ENCODE results near the gene POLR2E. TPM values are rescaled to one million over a fixed set of nuclear protein-coding genes. Genes with fewer than 3 reads are reported as not detected.

Gene POLR2E
- total RNA-seq, 2 experiments from 2014 or later = 120 to 133 TPM

- Mint-ChIP-seq H3K27ac (peak overlapping the region; percentile 25), H3K27me3 (no peaks in the 10 kb centered on the region), H3K36me3 (ENCODE audit: low read depth) (peaks cover 67% of the 10 kb centered on the region), H3K4me1 (peaks cover 71% of the 10 kb centered on the region), H3K4me3 (no peak overlapping the region), H3K9me3 (no peaks in the 10 kb centered on the region)
- no peak for DNase-seq
- POLR2A ChIA-PET = no interaction called here
- CTCF ChIA-PET = interaction anchor here (0.8 to 1.5 kb wide), 4 partner anchors 14 to 111 kb away, joined by 3 to 8 read pairs (median 4); partner anchors contain the start of gene ARHGAP45
Observed at GRCh38 chr19:1084024-1084868, 10.9 kb downstream of the POLR2E start.

GRCh38 chr19:1082928-1083816 is 12.0 kb downstream of the POLR2E start:
- Mint-ChIP-seq H3K9me3 (no peaks in the 10 kb centered on the region), H3K27me3 (no peaks in the 10 kb centered on the region), H3K4me3 (no peak overlapping the region), H3K4me1 (peaks cover 67% of the 10 kb centered on the region), H3K27ac (no peak overlapping the region), H3K36me3 (ENCODE audit: low read depth) (peaks cover 70% of the 10 kb centered on the region)
- ChIA-PET CTCF (interaction anchor here (0.8 to 9.3 kb wide), 3 partner anchors 17 to 161 kb away, joined by 3 to 72 read pairs (median 7); partner anchors contain the start of genes ARHGAP45 and CNN2), POLR2A (no interaction called here)
- no peak for DNase-seq

- Mint-ChIP-seq H3K27me3 (no peaks in the 10 kb centered on the region), H3K27ac (peak overlapping the region; percentile 87), H3K4me1 (peaks cover 58% of the 10 kb centered on the region), H3K36me3 (ENCODE audit: low read depth) (peaks cover 74% of the 10 kb centered on the region), H3K4me3 (peak overlapping the region; percentile 19), H3K9me3 (no peaks in the 10 kb centered on the region)
- ChIA-PET CTCF (interaction anchor here (0.8 to 9.3 kb wide), 5 partner anchors 10 to 162 kb away, joined by 3 to 72 read pairs (median 6); partner anchors contain the start of genes ARHGAP45 and CNN2), POLR2A (no interaction called here)
- peak; percentile 92 for DNase-seq
Observed at GRCh38 chr19:1082165-1082927, 12.8 kb downstream of the POLR2E start.

GRCh38 chr19:1081301-1082164 is 13.6 kb downstream of the POLR2E start:
- Mint-ChIP-seq H3K4me1 (peaks cover 56% of the 10 kb centered on the region), H3K27me3 (no peaks in the 10 kb centered on the region), H3K4me3 (peak overlapping the region; percentile 22), H3K9me3 (no peaks in the 10 kb centered on the region), H3K36me3 (ENCODE audit: low read depth) (peaks cover 80% of the 10 kb centered on the region), H3K27ac (peak overlapping the region; percentile 87)
- POLR2A ChIA-PET = no interaction called here
- no peak for DNase-seq
- CTCF ChIA-PET = interaction anchor here (1.3 to 9.3 kb wide), 5 partner anchors 7 to 163 kb away, joined by 5 to 72 read pairs (median 7); partner anchors contain the start of gene ARHGAP45

GRCh38 chr19:1080360-1081161 is 14.6 kb downstream of the POLR2E start:
- peaks cover 83% of the 10 kb centered on the region for H3K36me3 Mint-ChIP-seq (ENCODE audit: low read depth)

GRCh38 chr19:1079566-1080111 is 15.5 kb downstream of the POLR2E start:
- peak overlapping the region; percentile 98 for H3K27ac Mint-ChIP-seq
- ChIA-PET CTCF (interaction anchor here (0.7 to 9.3 kb wide), 9 partner anchors 9 to 165 kb away, joined by 3 to 72 read pairs (median 3); partner anchors contain the start of genes ARHGAP45 and CNN2), POLR2A (interaction anchor here (0.8 to 0.9 kb wide), 2 partner anchors 9 to 54 kb away, joined by 3 read pairs; no protein-coding TSS in a partner anchor)
- H3K4me3 Mint-ChIP-seq = peak overlapping the region; percentile 88
- H3K27me3 Mint-ChIP-seq = no peaks in the 10 kb centered on the region
- DNase-seq = peak; percentile 83
- no peaks in the 10 kb centered on the region for H3K9me3 Mint-ChIP-seq
- H3K4me1 Mint-ChIP-seq = peaks cover 52% of the 10 kb centered on the region
- H3K36me3 Mint-ChIP-seq (ENCODE audit: low read depth) = peaks cover 79% of the 10 kb centered on the region

More at GRCh38 chr19:1080360-1081161, 14.6 kb downstream of the POLR2E start:
- Mint-ChIP-seq H3K27me3 (no peaks in the 10 kb centered on the region), H3K27ac (peak overlapping the region; percentile 81), H3K4me3 (peak overlapping the region; percentile 22), H3K4me1 (peaks cover 57% of the 10 kb centered on the region), H3K9me3 (no peaks in the 10 kb centered on the region)
- DNase-seq = no peak
- ChIA-PET POLR2A (interaction anchor here (0.8 to 0.9 kb wide), 2 partner anchors 8 to 55 kb away, joined by 3 read pairs; no protein-coding TSS in a partner anchor), CTCF (interaction anchor here (0.7 to 9.3 kb wide), 8 partner anchors 8 to 164 kb away, joined by 3 to 72 read pairs (median 6); partner anchors contain the start of genes ARHGAP45 and CNN2)

- peaks cover 57% of the 10 kb centered on the region for H3K4me1 Mint-ChIP-seq
- peaks cover 75% of the 10 kb centered on the region for H3K36me3 Mint-ChIP-seq (ENCODE audit: low read depth)
Observed at GRCh38 chr19:1076951-1077350, 18.2 kb downstream of the POLR2E start.

GRCh38 chr19:1076046-1076386 is 19.2 kb downstream of the POLR2E start:
- peak overlapping the region; percentile 88 for H3K4me3 Mint-ChIP-seq
- POLR2A ChIA-PET = interaction anchor here (0.6 to 1.4 kb wide), 3 partner anchors 53 to 327 kb away, joined by 3 to 4 read pairs (median 4); partner anchors contain the start of genes RNU6-2 and TMEM259
- no peaks in the 10 kb centered on the region for H3K27me3 Mint-ChIP-seq
- H3K4me1 Mint-ChIP-seq = peaks cover 54% of the 10 kb centered on the region
- DNase-seq = no peak
- CTCF ChIA-PET = interaction anchor here (0.6 to 9.3 kb wide), 7 partner anchors 10 to 191 kb away, joined by 3 to 72 read pairs (median 4); partner anchors contain the start of gene ARHGAP45
- H3K9me3 Mint-ChIP-seq = no peaks in the 10 kb centered on the region
- peak overlapping the region; percentile 98 for H3K27ac Mint-ChIP-seq
- H3K36me3 Mint-ChIP-seq (ENCODE audit: low read depth) = peaks cover 72% of the 10 kb centered on the region

More at GRCh38 chr19:1076951-1077350, 18.2 kb downstream of the POLR2E start:
- CTCF ChIA-PET = interaction anchor here (0.6 to 9.3 kb wide), 8 partner anchors 9 to 93 kb away, joined by 3 to 72 read pairs (median 4); partner anchors contain the start of genes ARHGAP45 and WDR18
- peak overlapping the region; percentile 98 for H3K27ac Mint-ChIP-seq
- POLR2A ChIA-PET = no interaction called here
- H3K27me3 Mint-ChIP-seq = no peaks in the 10 kb centered on the region
- DNase-seq = peak; percentile 98
- no peaks in the 10 kb centered on the region for H3K9me3 Mint-ChIP-seq
- peak overlapping the region; percentile 88 for H3K4me3 Mint-ChIP-seq

- peak overlapping the region; percentile 98 for H3K27ac Mint-ChIP-seq
- peak; percentile 95 for DNase-seq
- CTCF ChIA-PET = interaction anchor here (0.6 to 9.3 kb wide), 11 partner anchors 8 to 568 kb away, joined by 3 to 72 read pairs (median 3); partner anchors contain the start of genes ABCA7 and ARHGAP45
- H3K4me1 Mint-ChIP-seq = peaks cover 48% of the 10 kb centered on the region
- POLR2A ChIA-PET = interaction anchor here (0.7 to 1.4 kb wide), 3 partner anchors 42 to 195 kb away, joined by 4 to 10 read pairs (median 6); partner anchors contain the start of genes CIRBP, RNU6-2 and TMEM259
- peaks cover 65% of the 10 kb centered on the region for H3K36me3 Mint-ChIP-seq (ENCODE audit: low read depth)
- no peaks in the 10 kb centered on the region for H3K27me3 Mint-ChIP-seq
- no peaks in the 10 kb centered on the region for H3K9me3 Mint-ChIP-seq
- peak overlapping the region; percentile 88 for H3K4me3 Mint-ChIP-seq
Observed at GRCh38 chr19:1074544-1075283, 20.5 kb downstream of the POLR2E start.
